Kidney (tissue), 14 donors: ENCODE results near the gene CUEDC2. TPM values are rescaled to one million over a fixed set of nuclear protein-coding genes. Genes with fewer than 3 reads are reported as not detected.
A peak's percentile ranks its signal among the peaks of the same experiment; 100 is the strongest.

Source experiments
- DNase-seq, 5 donors: peaks; one replicate each; pipeline ENCODE4 v3.0.0-alpha.2; 2013 to 2020
- FAIRE-seq: peaks from 2 replicates; lab custom pipeline; 2012; peaks lifted over from hg19 to GRCh38; lab: Jason Lieb, UNC
- H3K27ac ChIP-seq, 2 donors: one replicate each; pipeline ENCODE4 v1.7.0; 2013; ENCODE audit warnings: low read depth in 2 of 2, low read length in 2 of 2, inconsistent platforms in 1 of 2
- H3K27me3 ChIP-seq: one replicate; pipeline ENCODE4 v1.7.1; 2013; ENCODE audit warnings: low read length, inconsistent platforms; ENCODE audit not compliant: control insufficient read depth, insufficient read depth
- H3K36me3 ChIP-seq, 3 donors: one replicate each; pipeline versions ENCODE4 v1.7.0 to v1.7.1; 2013; ENCODE audit warnings: low read length in 3 of 3, control low read depth in 1 of 3, inconsistent platforms in 1 of 3; ENCODE audit not compliant: insufficient read depth in 3 of 3, control insufficient read depth in 2 of 3
- H3K4me1 ChIP-seq, 3 donors: one replicate each; pipeline versions ENCODE4 v1.7.0 to v1.7.1; 2013; ENCODE audit warnings: low read length in 3 of 3, inconsistent platforms in 1 of 3, low read depth in 1 of 3; ENCODE audit not compliant: control insufficient read depth in 2 of 3, insufficient read depth in 2 of 3
- H3K4me3 ChIP-seq, 3 donors: one replicate each; pipeline versions ENCODE4 v1.7.0 to v1.8.1; 2013; ENCODE audit warnings: low read length in 3 of 3, control low read depth in 1 of 3, inconsistent platforms in 1 of 3
- H3K9ac ChIP-seq, 3 donors: one replicate each; pipeline versions ENCODE4 v1.7.0 to v1.7.1; 2013; ENCODE audit warnings: low read length in 3 of 3, control low read depth in 1 of 3, inconsistent platforms in 1 of 3
- H3K9me3 ChIP-seq, 3 donors: one replicate each; pipeline versions ENCODE4 v1.7.0 to v1.7.1; 2013; ENCODE audit warnings: low read length in 3 of 3, control low read depth in 1 of 3, inconsistent platforms in 1 of 3; ENCODE audit not compliant: control insufficient read depth in 2 of 3, insufficient read depth in 1 of 3
- intact Hi-C: fragments of 100-400 bp; cut with DNase I; formaldehyde crosslinking; loops from one replicate; pipeline ENCODE4 v1.11.1; 2022
- microRNA-seq: library from miRNA; unstranded; fragments of <30 nt; microRNA quantifications from one replicate; pipeline ENCODE4 v1.2.0, GENCODE V29; 2020
- polyA plus RNA-seq: library from polyadenylated mRNA; stranded (reverse); fragments of 350-450 nt; fragmentation: Illumina TruSeq; extraction: RNeasy Lipid Tissue Mini Kit (QIAGEN cat#74804); gene quantifications from one replicate; pipeline ENCODE4 v1.2.3, GENCODE V29; 2014; ENCODE audit warnings: low read depth, low replicate concordance; ENCODE audit not compliant: insufficient read depth
- total RNA-seq: library from RNA; stranded (reverse); fragmentation: NEBNext Ultra II Directional; extraction: Animal tissue kit (Norgen Biotek cat#: 25700); gene quantifications from one replicate; pipeline ENCODE4 v1.2.1, GENCODE V29; 2021
- TF ChIP-seq, protein P1 (sequence below): IDR thresholded peaks from 3 replicates; pipeline ENCODE4 v1.5.1; 2012; ENCODE audit warnings: mild to moderate bottlenecking, moderate library complexity, borderline replicate concordance; ENCODE audit not compliant: insufficient read depth; ENCODE audit errors: extremely low read depth
- donor health status: control.
- donor health status: control.
- donor health status: control.
- donor health status: control.
- donor health status: control.
- donor health status: DM: yes; HTN: yes; CAD: no.
- donor health status: Normal renal cell carcinoma (clear cell type).

Gene CUEDC2
- total and polyA plus RNA-seq, 2 donors from 2014 or later = 50.9 to 117 TPM

DNA sequence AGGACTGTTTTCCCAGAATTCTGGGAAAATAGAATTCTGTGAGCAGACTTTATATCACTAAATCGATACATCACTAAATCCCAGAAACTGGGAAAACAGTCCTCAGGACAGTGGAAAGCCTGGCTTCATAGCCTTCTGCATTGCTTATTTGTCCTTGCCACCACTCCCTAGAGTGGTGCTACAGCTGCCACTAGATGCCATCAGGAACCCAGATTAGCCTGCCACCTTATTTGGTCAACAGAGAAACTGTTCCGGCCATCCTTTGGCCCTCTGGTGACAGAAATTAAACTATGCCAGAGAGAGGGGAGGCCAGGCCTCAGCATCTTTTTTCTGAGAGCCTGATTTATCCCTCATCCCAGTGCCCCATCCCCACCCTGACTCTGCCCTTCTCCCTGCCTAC lies 56.5 kb downstream of the CUEDC2 start:
- no peak for FAIRE-seq
- Histone ChIP-seq H3K9ac (no peak overlapping the region), H3K27ac (no peak overlapping the region), H3K4me3 (no peak overlapping the region), H3K4me1 (no peaks in the 10 kb centered on the region), H3K27me3 (no peaks in the 10 kb centered on the region), H3K9me3 (no peaks in the 10 kb centered on the region), H3K36me3 (peaks cover 6 to 58% (median 42%) of the 10 kb centered on the region in 3 donors)
- intact Hi-C loops = no loop called here
- DNase-seq = no peak
- TF ChIP-seq, protein P1, sequence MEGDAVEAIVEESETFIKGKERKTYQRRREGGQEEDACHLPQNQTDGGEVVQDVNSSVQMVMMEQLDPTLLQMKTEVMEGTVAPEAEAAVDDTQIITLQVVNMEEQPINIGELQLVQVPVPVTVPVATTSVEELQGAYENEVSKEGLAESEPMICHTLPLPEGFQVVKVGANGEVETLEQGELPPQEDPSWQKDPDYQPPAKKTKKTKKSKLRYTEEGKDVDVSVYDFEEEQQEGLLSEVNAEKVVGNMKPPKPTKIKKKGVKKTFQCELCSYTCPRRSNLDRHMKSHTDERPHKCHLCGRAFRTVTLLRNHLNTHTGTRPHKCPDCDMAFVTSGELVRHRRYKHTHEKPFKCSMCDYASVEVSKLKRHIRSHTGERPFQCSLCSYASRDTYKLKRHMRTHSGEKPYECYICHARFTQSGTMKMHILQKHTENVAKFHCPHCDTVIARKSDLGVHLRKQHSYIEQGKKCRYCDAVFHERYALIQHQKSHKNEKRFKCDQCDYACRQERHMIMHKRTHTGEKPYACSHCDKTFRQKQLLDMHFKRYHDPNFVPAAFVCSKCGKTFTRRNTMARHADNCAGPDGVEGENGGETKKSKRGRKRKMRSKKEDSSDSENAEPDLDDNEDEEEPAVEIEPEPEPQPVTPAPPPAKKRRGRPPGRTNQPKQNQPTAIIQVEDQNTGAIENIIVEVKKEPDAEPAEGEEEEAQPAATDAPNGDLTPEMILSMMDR = no peak

DNA sequence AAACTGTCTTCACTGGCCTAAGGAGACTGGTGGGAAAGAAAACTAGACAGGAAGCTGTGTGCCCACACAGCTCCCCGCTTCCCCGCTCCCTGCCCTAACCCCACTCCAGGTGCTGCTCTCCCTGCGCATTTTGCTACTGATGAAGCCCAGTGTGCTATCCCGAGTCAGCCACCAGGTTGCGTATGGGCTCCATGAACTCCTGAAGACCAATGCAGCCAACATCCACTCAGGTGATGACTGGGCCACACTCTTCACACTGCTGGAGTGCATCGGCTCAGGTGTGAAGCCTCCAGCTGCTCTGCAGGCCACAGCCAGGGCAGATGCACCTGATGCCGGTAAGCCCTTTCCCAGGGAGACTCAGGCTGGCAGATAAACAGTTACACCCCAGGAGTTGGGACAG lies 57.1 kb downstream of the CUEDC2 start:
- Histone ChIP-seq H3K27me3 (no peaks in the 10 kb centered on the region), H3K9me3 (peaks cover 0 to 2% (median 0%) of the 10 kb centered on the region in 3 donors), H3K9ac (no peak overlapping the region), H3K27ac (no peak overlapping the region), H3K4me1 (no peaks in the 10 kb centered on the region), H3K4me3 (no peak overlapping the region), H3K36me3 (peaks cover 12 to 60% (median 45%) of the 10 kb centered on the region in 3 donors)
- DNase-seq (no peak), FAIRE-seq (no peak)
- TF ChIP-seq, protein P1 = no peak
- intact Hi-C loops = no loop called here

Small RNA genes lying within 50 kb of the gene (microRNA-seq; reads per million reads assigned to microRNA genes)
- 3,781 reads per million, percentile 90 among the genes with 10 or more reads in this experiment for gene MIR146B

Other genes starting within 250 kb of the CUEDC2 start
- 0.35 TPM for gene ELOVL3, start 206.3 kb downstream of the CUEDC2 start, total RNA-seq
- gene ELOVL3, start 206.3 kb downstream of the CUEDC2 start, polyA plus RNA-seq = not detected
- gene PITX3, start 191.1 kb downstream of the CUEDC2 start, total RNA-seq = not detected
- gene PITX3, start 191.1 kb downstream of the CUEDC2 start, polyA plus RNA-seq = 0.39 TPM
- 53.3 TPM for gene GBF1, start 187.0 kb downstream of the CUEDC2 start, total RNA-seq
- 14.4 TPM for gene GBF1, start 187.0 kb downstream of the CUEDC2 start, polyA plus RNA-seq
- gene NFKB2, start 36.9 kb downstream of the CUEDC2 start, total RNA-seq = 62.7 TPM
- gene NFKB2, start 36.9 kb downstream of the CUEDC2 start, polyA plus RNA-seq = 14.0 TPM
- gene PSD, start 13.8 kb downstream of the CUEDC2 start, total RNA-seq = 2.2 TPM
- gene PSD, start 13.8 kb downstream of the CUEDC2 start, polyA plus RNA-seq = 1.2 TPM
- 17.9 TPM for gene FBXL15, start 11.7 kb downstream of the CUEDC2 start, total RNA-seq
- 28.0 TPM for gene FBXL15, start 11.7 kb downstream of the CUEDC2 start, polyA plus RNA-seq
- 2.7 TPM for gene C10orf95, start 19.0 kb upstream of the CUEDC2 start, total RNA-seq
- 0.62 TPM for gene C10orf95, start 19.0 kb upstream of the CUEDC2 start, polyA plus RNA-seq
- 74.2 TPM for gene ACTR1A, start 70.1 kb upstream of the CUEDC2 start, total RNA-seq
- 74.7 TPM for gene ACTR1A, start 70.1 kb upstream of the CUEDC2 start, polyA plus RNA-seq
- gene SUFU, start 71.4 kb upstream of the CUEDC2 start, total RNA-seq = 18.9 TPM
- gene SUFU, start 71.4 kb upstream of the CUEDC2 start, polyA plus RNA-seq = 6.5 TPM
- gene TRIM8, start 211.9 kb upstream of the CUEDC2 start, total RNA-seq = 198 TPM
- gene TRIM8, start 211.9 kb upstream of the CUEDC2 start, polyA plus RNA-seq = 160 TPM